OCI-LY3 (cell line): ENCODE results near the gene SEC14L3.

Experiments used
- H2AFZ ChIP-seq: fragments of 200-600, 300-600 bp; shearing (Covaris generic); 2 replicates; pipeline ENCODE4 v1.6.0; 2014; ENCODE audit warnings: antibody characterized with exemption, low read depth, low read length
- H3K27ac ChIP-seq: fragments of 200-600, 300-600 bp; sonication (generic); 2 replicates; pipeline ENCODE4 v1.5.1; 2014; ENCODE audit warnings: mild to moderate bottlenecking, low read length, moderate library complexity, mixed read lengths
- H3K27me3 ChIP-seq: fragments of 200-600, 300-600 bp; sonication (generic); 2 replicates; pipeline ENCODE4 v1.6.1; 2014; ENCODE audit warnings: low read depth, low read length, mixed read lengths
- H3K36me3 ChIP-seq: fragments of 200-600, 300-600 bp; sonication (generic); replicated peaks from 2 replicates; pipeline ENCODE3; 2014; ENCODE audit warnings: low read depth, low read length, mixed read lengths
- H3K4me1 ChIP-seq: fragments of 300-600, 200-600 bp; sonication (generic); 2 replicates; pipeline ENCODE4 v1.6.1; 2014; ENCODE audit warnings: low read length, mixed read lengths
- H3K4me2 ChIP-seq: fragments of 200-600, 300-600 bp; sonication (generic); 2 replicates; pipeline ENCODE4 v1.6.1; 2014; ENCODE audit warnings: low read length, mixed read lengths
- H3K4me3 ChIP-seq: fragments of 300-600, 200-600 bp; sonication (generic); 2 replicates; pipeline ENCODE4 v1.5.1; 2014; ENCODE audit warnings: antibody characterized with exemption, mild to moderate bottlenecking, low read length, moderate library complexity
- H3K79me2 ChIP-seq: fragments of 300-600, 200-600 bp; shearing (Covaris generic); 2 replicates; pipeline ENCODE4 v1.6.1; 2014; ENCODE audit warnings: mild to moderate bottlenecking, low read length, mixed read lengths
- H3K9ac ChIP-seq: fragments of 300-600, 200-600 bp; shearing (Covaris generic); 2 replicates; pipeline ENCODE4 v1.6.0; 2014; ENCODE audit warnings: mild to moderate bottlenecking, low read length, moderate library complexity
- H3K9me3 ChIP-seq: fragments of 200-600, 300-600 bp; shearing (Covaris generic); 2 replicates; pipeline ENCODE4 v1.6.1; 2014; ENCODE audit warnings: low read length, mixed read lengths; ENCODE audit not compliant: insufficient read depth
- H4K20me1 ChIP-seq: fragments of 200-600, 300-600 bp; sonication (generic); 2 replicates; pipeline ENCODE4 v1.6.1; 2016; ENCODE audit warnings: low read length, mixed read lengths; ENCODE audit not compliant: insufficient read depth
- EZH2phosphoT487 ChIP-seq: fragments of 200-600 bp; shearing (Covaris generic); IDR thresholded peaks from 2 replicates; pipeline ENCODE4 v1.6.1; 2018; ENCODE audit warnings: antibody characterized with exemption, mixed run types, low read depth
- TF ChIP-seq, protein P1 (sequence below): fragments of 200-600, 300-600 bp; sonication (generic); IDR thresholded peaks from 2 replicates; pipeline ENCODE4 v1.5.1; 2014; ENCODE audit warnings: antibody characterized with exemption, low read length, low read depth

Gene SEC14L3

DNA sequence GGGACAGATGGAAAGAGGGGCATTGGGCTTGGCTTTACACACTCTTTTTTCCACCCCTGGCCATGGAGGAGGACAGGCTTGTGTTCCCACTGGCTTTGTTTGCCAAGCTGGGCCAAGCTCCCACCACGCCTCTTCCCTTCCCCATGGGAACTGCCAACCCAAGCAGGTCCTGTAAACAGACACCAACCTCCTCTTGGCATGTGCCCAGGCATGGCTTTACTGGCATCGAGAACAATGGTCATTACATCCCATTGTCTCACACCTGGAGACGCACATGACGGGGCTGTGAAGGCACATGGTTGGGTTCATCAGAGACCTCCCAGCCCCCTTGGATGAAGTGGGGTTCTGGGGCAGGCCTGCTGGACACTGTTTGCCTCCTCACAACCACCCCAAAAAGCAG lies 11.7 kb downstream of the SEC14L3 start:
- Histone ChIP-seq H3K4me2 (no peak overlapping the region), H3K9ac (no peak overlapping the region), H3K79me2 (no peaks in the 10 kb centered on the region), H4K20me1 (no peaks in the 10 kb centered on the region), H3K27me3 (peaks cover 6% of the 10 kb centered on the region), H3K4me1 (no peaks in the 10 kb centered on the region), H3K27ac (no peak overlapping the region), H3K36me3 (no peaks in the 10 kb centered on the region), H3K4me3 (no peak overlapping the region), H2AFZ (no peak overlapping the region), H3K9me3 (no peaks in the 10 kb centered on the region)
- TF ChIP-seq EZH2phosphoT487, result no peak
- TF ChIP-seq, protein P1, sequence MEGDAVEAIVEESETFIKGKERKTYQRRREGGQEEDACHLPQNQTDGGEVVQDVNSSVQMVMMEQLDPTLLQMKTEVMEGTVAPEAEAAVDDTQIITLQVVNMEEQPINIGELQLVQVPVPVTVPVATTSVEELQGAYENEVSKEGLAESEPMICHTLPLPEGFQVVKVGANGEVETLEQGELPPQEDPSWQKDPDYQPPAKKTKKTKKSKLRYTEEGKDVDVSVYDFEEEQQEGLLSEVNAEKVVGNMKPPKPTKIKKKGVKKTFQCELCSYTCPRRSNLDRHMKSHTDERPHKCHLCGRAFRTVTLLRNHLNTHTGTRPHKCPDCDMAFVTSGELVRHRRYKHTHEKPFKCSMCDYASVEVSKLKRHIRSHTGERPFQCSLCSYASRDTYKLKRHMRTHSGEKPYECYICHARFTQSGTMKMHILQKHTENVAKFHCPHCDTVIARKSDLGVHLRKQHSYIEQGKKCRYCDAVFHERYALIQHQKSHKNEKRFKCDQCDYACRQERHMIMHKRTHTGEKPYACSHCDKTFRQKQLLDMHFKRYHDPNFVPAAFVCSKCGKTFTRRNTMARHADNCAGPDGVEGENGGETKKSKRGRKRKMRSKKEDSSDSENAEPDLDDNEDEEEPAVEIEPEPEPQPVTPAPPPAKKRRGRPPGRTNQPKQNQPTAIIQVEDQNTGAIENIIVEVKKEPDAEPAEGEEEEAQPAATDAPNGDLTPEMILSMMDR, result no peak

DNA sequence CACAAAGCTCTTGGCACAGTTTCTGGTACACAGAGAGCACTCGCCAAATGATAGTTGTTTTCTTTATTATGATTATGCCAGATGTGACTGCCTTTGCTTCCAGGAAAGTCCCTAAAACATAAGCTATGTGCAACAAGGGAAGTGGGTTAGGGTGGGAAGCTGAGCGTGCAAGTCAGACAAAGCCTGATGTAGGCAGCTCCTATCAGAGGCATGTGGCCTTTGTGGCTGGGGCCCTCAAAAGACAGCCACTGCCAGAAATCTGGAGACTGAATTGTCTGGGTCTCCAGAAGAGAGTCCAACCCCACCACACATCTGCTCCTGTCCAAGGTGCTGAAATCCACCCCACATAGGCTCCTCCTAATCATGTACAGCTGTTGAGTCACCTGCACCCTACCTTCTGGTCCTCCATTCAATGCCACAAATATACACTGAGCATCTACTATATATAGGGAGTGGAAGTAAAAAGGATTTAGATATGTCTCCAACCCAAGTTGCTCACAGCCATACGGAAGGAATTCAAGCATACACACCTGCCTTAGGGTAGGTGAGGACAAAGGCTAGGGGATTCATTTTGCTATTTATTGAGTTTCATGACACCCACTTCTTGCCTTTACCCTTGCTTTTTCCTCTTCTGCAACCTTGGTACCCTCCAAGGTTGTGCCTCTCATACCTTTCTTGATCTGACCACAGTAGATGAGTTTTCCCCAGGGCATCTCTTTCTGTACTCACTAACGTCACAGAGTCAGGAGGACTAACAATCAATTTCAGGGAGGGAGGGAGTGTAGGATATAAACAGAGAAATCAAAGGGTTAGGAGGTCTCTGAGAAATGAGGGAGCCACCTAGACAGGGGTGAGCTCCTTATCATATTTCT lies 12.4 kb downstream of the SEC14L3 start:
- no peaks in the 10 kb centered on the region for H3K4me1 ChIP-seq
- H3K4me2 ChIP-seq, result no peak overlapping the region
- no peak overlapping the region for H3K9ac ChIP-seq
- no peaks in the 10 kb centered on the region for H3K36me3 ChIP-seq
- H2AFZ ChIP-seq, result no peak overlapping the region
- H3K79me2 ChIP-seq, result no peaks in the 10 kb centered on the region
- no peak overlapping the region for H3K27ac ChIP-seq
- TF ChIP-seq, protein P1, result no peak
- TF ChIP-seq EZH2phosphoT487, result no peak
- no peaks in the 10 kb centered on the region for H3K27me3 ChIP-seq
- no peaks in the 10 kb centered on the region for H4K20me1 ChIP-seq
- H3K4me3 ChIP-seq, result no peak overlapping the region
- H3K9me3 ChIP-seq, result no peaks in the 10 kb centered on the region

DNA sequence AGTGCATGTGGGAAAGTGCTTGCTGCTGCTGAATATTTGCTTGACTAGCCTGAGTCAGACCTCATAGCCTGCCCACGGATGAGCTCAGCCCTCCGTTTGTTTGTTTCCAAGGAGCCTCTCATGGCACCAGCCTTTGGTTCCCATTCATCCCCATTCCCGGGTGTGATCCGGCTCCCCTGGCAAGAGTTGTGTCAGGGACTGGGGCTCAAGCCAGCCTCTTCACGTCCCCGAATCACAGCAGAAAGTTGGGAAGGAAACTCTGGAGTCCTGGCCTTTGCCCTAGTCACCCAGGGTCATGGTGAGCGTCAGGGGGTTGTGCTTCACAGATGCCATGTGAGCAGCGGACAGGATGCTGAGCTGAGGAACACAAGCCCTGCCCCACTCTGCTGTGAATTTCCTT lies 13.8 kb downstream of the SEC14L3 start:
- no peaks in the 10 kb centered on the region for H3K36me3 ChIP-seq
- TF ChIP-seq EZH2phosphoT487, result no peak
- TF ChIP-seq, protein P1, result no peak
- H4K20me1 ChIP-seq, result no peaks in the 10 kb centered on the region
- H3K27me3 ChIP-seq, result 0 out of 2 replicates have a peak, but pooled peaks cover 2% of the 10 kb centered on the region
- H3K79me2 ChIP-seq, result no peaks in the 10 kb centered on the region
- no peak overlapping the region for H3K4me2 ChIP-seq
- no peak overlapping the region for H3K4me3 ChIP-seq
- no peaks in the 10 kb centered on the region for H3K4me1 ChIP-seq
- no peak overlapping the region for H2AFZ ChIP-seq
- H3K27ac ChIP-seq, result no peak overlapping the region
- no peaks in the 10 kb centered on the region for H3K9me3 ChIP-seq
- no peak overlapping the region for H3K9ac ChIP-seq

- no peak overlapping the region for H3K27ac ChIP-seq
- H3K4me2 ChIP-seq, result no peak overlapping the region
- no peak for TF ChIP-seq EZH2phosphoT487
- TF ChIP-seq, protein P1, result no peak
- no peak overlapping the region for H3K9ac ChIP-seq
- H3K36me3 ChIP-seq, result no peaks in the 10 kb centered on the region
- no peak overlapping the region for H3K4me3 ChIP-seq
- H3K4me1 ChIP-seq, result no peaks in the 10 kb centered on the region
- H3K9me3 ChIP-seq, result no peaks in the 10 kb centered on the region
- peaks cover 10% of the 10 kb centered on the region; the same call in 1 of the 2 replicates for H3K27me3 ChIP-seq
- H3K79me2 ChIP-seq, result no peaks in the 10 kb centered on the region
- H2AFZ ChIP-seq, result no peak overlapping the region
- no peaks in the 10 kb centered on the region for H4K20me1 ChIP-seq
Observed at GRCh38 chr22:30455075-30455840, 16.6 kb downstream of the SEC14L3 start.
